Natural killer cell (primary cell): Measurements from ENCODE around the gene ACAT2. TPM values are rescaled to one million over a fixed set of nuclear protein-coding genes. Genes with fewer than 3 reads are reported as not detected.
"Not testable (repeated sequence)": the region's sequence is repeated elsewhere in the genome, so short reads cannot be mapped to it uniquely, and the experiment has no call there.

ENCODE experiments used
- ATAC-seq, 3 donors: fragments of 150-1000 bp in 2 of 3; fragments of 200-7000 bp in 1 of 3; cut with Tn5 transposase; 1 replicate in 1 of 3; 2 replicates in 2 of 3; pipeline ENCODE4 v1.10.0; 2021; ENCODE audit warnings: mild to moderate bottlenecking in 2 of 3, moderate library complexity in 2 of 3
- DNase-seq, 2 donors: peaks; one replicate each; pipeline versions ENCODE4 v3.0.0 to v3.0.0-alpha.2; 2013 to 2021; ENCODE audit warnings: mixed read lengths in 1 of 2
- H3K27ac ChIP-seq: one replicate; pipeline ENCODE4 v1.5.1; 2013; ENCODE audit warnings: mild to moderate bottlenecking, low read length
- H3K27me3 ChIP-seq: one replicate; pipeline ENCODE4 v1.6.1; 2013; ENCODE audit warnings: low read length; ENCODE audit not compliant: control insufficient read depth, insufficient read depth
- H3K36me3 ChIP-seq: one replicate; pipeline ENCODE4 v1.6.1; 2013; ENCODE audit warnings: low read length; ENCODE audit not compliant: control insufficient read depth, insufficient read depth
- H3K4me1 ChIP-seq: one replicate; pipeline ENCODE4 v1.6.1; 2013; ENCODE audit warnings: low read length; ENCODE audit not compliant: control insufficient read depth, insufficient read depth
- H3K4me3 ChIP-seq: one replicate; pipeline ENCODE4 v1.5.1; 2013; ENCODE audit warnings: low read length
- H3K9me3 ChIP-seq: one replicate; pipeline ENCODE4 v1.6.1; 2013; ENCODE audit warnings: low read length; ENCODE audit not compliant: control insufficient read depth, insufficient read depth
- H3K27ac Mint-ChIP-seq, 2 donors: one replicate each; pipeline ENCODE4 v1.8.0; 2022; ENCODE audit warnings: mild to moderate bottlenecking in 2 of 2, mixed read lengths in 2 of 2, moderate library complexity in 1 of 2
- H3K27me3 Mint-ChIP-seq, 2 donors: one replicate each; pipeline ENCODE4 v1.8.0; 2022; ENCODE audit warnings: low read depth in 2 of 2, mixed read lengths in 2 of 2
- H3K36me3 Mint-ChIP-seq: one replicate; pipeline ENCODE4 v1.8.0; 2022; ENCODE audit warnings: mixed read lengths
- H3K4me1 Mint-ChIP-seq, 2 donors: one replicate each; pipeline ENCODE4 v1.8.0; 2022; ENCODE audit warnings: mixed read lengths in 2 of 2
- H3K4me3 Mint-ChIP-seq: one replicate; pipeline ENCODE4 v1.8.0; 2022; ENCODE audit warnings: mild to moderate bottlenecking, moderate library complexity, mixed read lengths
- H3K9me3 Mint-ChIP-seq, 2 donors: one replicate each; pipeline ENCODE4 v1.8.0; 2022; ENCODE audit warnings: mixed read lengths in 2 of 2
- WGBS: methylation state at CpG from one replicate; pipeline ENCODE4 v1.1.7; 2013; ENCODE audit warnings: missing lambda C conversion rate; ENCODE audit not compliant: insufficient coverage; 5-methylcytosine and 5-hydroxymethylcytosine counted together
- intact Hi-C: fragments of 100-400 bp; cut with micrococcal nuclease; formaldehyde crosslinking; loops from one replicate; pipeline ENCODE4 v1.14.2; 2022
- total RNA-seq, 4 donors: library from RNA; stranded (reverse); fragments of 120-200 nt in 1 of 4; gene quantifications; one replicate each; pipeline versions ENCODE4 v1.2.3 to v1.2.4, GENCODE V29; 2013 to 2022
- TF ChIP-seq, protein P1 (sequence below): fragments of 200-600 bp; IDR thresholded peaks from one replicate; pipeline ENCODE4 v1.8.0; 2022; ENCODE audit warnings: antibody characterized with exemption

ACAT2 gene
- total RNA-seq, 3 donors from 2014 or later (not counting 1 experiment from before 2014, with no cell fraction given): 21.7 to 31.7 (median 26.5) TPM

DNA sequence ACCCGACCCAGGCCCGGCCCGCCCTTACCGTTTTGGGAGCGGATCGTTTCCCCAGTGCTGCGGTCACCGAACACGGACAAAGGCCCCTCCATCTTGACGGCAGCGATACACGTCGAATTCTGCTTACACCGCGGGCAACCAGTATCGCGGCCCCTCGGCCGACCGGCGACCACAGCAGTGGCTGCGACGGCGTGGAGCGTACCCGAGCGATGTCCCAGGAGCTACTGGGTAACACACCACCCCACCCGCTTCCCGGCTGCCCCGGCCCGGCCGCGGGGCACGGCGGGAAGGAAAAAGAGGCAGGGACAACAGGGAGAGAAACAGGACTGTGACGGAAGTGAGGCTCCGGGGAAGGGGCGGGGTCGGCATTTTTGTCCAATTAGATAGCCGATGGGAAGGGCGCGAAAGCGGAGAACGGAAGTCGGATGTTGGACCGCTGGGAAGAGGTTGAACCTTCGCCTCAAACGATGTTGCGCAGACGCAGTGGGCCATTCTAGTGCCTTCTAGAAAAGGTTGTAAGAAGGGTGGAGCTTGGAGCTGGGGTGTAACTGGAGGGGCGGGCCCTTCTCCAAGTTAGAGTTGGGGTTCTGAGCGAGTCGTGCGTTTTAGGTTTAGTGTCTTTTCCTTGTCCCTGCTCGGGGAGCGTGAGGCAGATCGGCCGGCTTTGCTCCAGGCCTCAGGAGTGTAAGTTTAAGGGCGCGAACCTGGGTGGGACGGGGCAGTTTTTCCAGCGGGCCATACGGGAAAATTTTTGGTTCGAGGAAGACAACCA lies 27.7 kb downstream of the ACAT2 start, which contains the start of gene TCP1:
TSS of gene TCP1 (minus strand) at position 226 of the 772 bp plus-strand sequence. CDS start at position 92, 134 bp downstream.
- peak within 1 kb of the TSS; percentile 90 for H3K27ac ChIP-seq
- no peaks in the 10 kb centered on the region for H3K27me3 ChIP-seq
- under 1% methylated on average over 64 of the region's 64 CpGs for WGBS
- TF ChIP-seq, protein P1, sequence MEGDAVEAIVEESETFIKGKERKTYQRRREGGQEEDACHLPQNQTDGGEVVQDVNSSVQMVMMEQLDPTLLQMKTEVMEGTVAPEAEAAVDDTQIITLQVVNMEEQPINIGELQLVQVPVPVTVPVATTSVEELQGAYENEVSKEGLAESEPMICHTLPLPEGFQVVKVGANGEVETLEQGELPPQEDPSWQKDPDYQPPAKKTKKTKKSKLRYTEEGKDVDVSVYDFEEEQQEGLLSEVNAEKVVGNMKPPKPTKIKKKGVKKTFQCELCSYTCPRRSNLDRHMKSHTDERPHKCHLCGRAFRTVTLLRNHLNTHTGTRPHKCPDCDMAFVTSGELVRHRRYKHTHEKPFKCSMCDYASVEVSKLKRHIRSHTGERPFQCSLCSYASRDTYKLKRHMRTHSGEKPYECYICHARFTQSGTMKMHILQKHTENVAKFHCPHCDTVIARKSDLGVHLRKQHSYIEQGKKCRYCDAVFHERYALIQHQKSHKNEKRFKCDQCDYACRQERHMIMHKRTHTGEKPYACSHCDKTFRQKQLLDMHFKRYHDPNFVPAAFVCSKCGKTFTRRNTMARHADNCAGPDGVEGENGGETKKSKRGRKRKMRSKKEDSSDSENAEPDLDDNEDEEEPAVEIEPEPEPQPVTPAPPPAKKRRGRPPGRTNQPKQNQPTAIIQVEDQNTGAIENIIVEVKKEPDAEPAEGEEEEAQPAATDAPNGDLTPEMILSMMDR: no peak
- Mint-ChIP-seq H3K9me3 (no peaks in the 10 kb centered on the region), H3K4me1 (peaks cover 52 to 60% of the 10 kb centered on the region in 2 donors), H3K27ac (peak within 1 kb of the TSS; percentile 95 to 98), H3K4me3 (peak within 1 kb of the TSS; percentile 99), H3K36me3 (peaks cover 10% of the 10 kb centered on the region), H3K27me3 (no peaks in the 10 kb centered on the region)
- H3K4me3 ChIP-seq: peak within 1 kb of the TSS; percentile 72
- intact Hi-C loops: loop anchor here (1.0 to 5.0 kb wide), 5 partner anchors 27 to 189 kb away; partner anchors contain the start of genes ACAT2 and SOD2
- peaks cover 47% of the 10 kb centered on the region for H3K36me3 ChIP-seq
- no peaks in the 10 kb centered on the region for H3K9me3 ChIP-seq
- peaks cover 25% of the 10 kb centered on the region for H3K4me1 ChIP-seq
- DNase-seq: peak; percentile 93 to 100
- ATAC-seq: peak; percentile 73 to 90 (median 80)

DNA sequence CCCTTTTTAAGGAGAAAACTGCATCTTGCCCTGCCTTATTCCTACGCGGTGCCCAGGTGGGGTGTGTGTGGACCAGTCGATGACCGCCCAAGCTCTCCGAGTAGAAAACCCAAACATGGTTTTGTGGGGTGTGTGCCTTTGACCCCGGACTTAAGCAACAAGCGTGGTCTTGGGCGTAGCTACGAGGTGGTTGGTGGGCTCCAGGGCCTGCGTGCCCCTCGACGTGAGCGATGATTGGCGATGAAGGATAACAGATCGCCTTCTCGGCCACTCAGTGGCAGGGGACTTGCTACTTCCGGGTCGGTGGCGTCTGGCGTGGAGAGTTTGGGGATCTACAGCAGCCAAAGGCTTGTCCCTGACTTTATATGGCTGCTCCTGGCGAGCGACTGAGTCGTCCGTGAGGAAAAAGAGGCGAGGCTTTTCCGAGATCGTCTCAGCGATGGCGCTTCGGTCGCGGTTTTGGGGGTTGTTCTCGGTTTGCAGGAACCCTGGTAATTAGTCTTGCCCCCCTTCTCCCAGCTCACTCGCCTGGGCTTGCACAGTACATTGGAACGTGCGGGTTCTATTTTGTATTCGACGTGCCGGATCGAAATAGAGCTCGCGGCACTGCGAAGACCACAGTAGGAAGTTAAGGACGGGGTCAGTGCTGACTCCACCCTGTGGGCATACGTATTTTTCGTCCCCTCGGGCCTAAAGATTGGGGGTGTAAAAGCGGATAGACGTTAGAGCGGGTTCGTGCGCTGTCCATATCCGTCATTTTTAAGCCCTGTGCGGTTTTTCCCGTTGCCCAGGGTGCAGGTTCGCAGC lies 28.5 kb downstream of the ACAT2 start, which contains the start of gene MRPL18:
TSS of gene MRPL18 (plus strand) at position 319 of the 807 bp plus-strand sequence. CDS start at position 440, 121 bp downstream.
- H3K4me3 Mint-ChIP-seq: peak within 1 kb of the TSS; percentile 99
- Histone ChIP-seq H3K27ac (peak within 1 kb of the TSS; percentile 90), H3K36me3 (peaks cover 42% of the 10 kb centered on the region), H3K4me3 (peak within 1 kb of the TSS; percentile 72), H3K4me1 (peaks cover 25% of the 10 kb centered on the region), H3K9me3 (no peaks in the 10 kb centered on the region), H3K27me3 (no peaks in the 10 kb centered on the region)
- no peaks in the 10 kb centered on the region for H3K9me3 Mint-ChIP-seq
- H3K27me3 Mint-ChIP-seq: no peaks in the 10 kb centered on the region
- DNase-seq (peak; percentile 81 to 96), ATAC-seq (peak; percentile 81 to 93 (median 84))
- H3K4me1 Mint-ChIP-seq: peaks cover 55 to 62% of the 10 kb centered on the region in 2 donors
- H3K36me3 Mint-ChIP-seq: peaks cover 13% of the 10 kb centered on the region
- intact Hi-C loops: loop anchor here (1.0 to 2.0 kb wide), 2 partner anchors 64 to 188 kb away; no protein-coding TSS in a partner anchor
- TF ChIP-seq, protein P1: no peak
- under 1% methylated on average over 56 of the region's 56 CpGs for WGBS
- H3K27ac Mint-ChIP-seq: peak within 1 kb of the TSS; percentile 95 to 98

DNA sequence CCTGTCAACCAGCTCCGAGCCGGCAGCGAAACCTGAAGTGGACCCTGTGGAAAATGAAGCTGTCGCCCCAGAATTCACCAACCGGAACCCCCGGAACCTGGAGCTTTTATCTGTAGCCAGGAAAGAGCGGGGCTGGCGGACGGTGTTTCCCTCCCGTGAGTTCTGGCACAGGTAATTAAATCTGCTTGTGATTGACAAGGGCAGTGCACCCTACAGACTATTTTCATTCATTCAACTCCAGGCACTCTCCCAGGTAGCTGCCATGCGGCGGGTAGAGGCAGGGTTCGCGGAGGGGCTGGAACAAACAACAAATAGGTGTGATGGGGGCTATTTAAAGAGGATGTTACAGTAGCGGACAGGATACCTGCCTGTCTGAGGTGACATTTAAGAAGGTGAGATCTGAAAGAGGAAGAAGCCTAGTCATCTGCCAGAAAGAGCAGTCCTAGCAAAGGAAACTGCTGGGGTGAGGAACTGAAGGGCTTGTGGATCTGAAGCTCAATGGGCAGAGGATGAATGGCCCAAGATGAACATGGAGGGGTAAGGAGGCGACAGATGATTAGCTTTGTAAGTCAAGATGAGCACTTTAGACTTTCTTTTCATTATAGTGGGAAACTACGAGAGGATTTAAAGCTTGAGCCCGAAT lies 29.2 kb downstream of the ACAT2 start:
- intact Hi-C loops: loop anchor here (1.0 to 2.0 kb wide), 2 partner anchors 65 to 188 kb away; no protein-coding TSS in a partner anchor
- Histone ChIP-seq H3K27me3 (no peaks in the 10 kb centered on the region), H3K9me3 (no peaks in the 10 kb centered on the region), H3K4me3 (peak overlapping the region; percentile 72), H3K27ac (peak overlapping the region; percentile 90), H3K36me3 (peaks cover 38% of the 10 kb centered on the region), H3K4me1 (peaks cover 25% of the 10 kb centered on the region)
- TF ChIP-seq, protein P1: no peak
- no peak for DNase-seq
- Mint-ChIP-seq H3K4me3 (peak overlapping the region; percentile 99), H3K27ac (peak overlapping the region; percentile 95 to 98), H3K36me3 (peaks cover 13% of the 10 kb centered on the region), H3K4me1 (peaks cover 55 to 62% of the 10 kb centered on the region in 2 donors), H3K9me3 (no peaks in the 10 kb centered on the region), H3K27me3 (no peaks in the 10 kb centered on the region)
- ATAC-seq: no peak
- 20% methylated on average over 18 of the region's 18 CpGs for WGBS

DNA sequence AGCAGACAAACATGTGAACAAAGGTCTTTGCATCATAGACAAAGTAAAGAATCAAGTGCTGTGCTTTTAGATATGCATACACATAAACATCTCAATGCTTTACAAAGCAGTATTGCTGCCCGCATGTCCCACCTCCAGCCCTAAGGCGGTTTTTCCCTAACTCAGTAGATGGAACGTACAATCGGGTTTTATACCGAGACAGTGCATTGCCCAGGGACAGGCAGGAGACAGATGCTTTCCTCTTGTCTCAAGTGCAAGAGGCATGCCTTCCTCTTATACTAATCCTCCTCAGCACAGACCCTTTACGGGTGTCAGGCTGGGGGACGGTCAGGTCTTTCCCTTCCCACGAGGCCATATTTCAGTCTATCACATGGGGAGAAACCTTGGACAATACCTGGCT lies 33.1 kb downstream of the ACAT2 start:
- DNase-seq, H3K4me3 Mint-ChIP-seq, H3K4me3 ChIP-seq, H3K9me3 ChIP-seq, intact Hi-C loops, H3K27me3 Mint-ChIP-seq, H3K9me3 Mint-ChIP-seq, H3K27me3 ChIP-seq, ATAC-seq, H3K27ac ChIP-seq: not testable (repeated sequence)
- H3K36me3 Mint-ChIP-seq: peaks cover 29% of the 10 kb centered on the region
- H3K27ac Mint-ChIP-seq: peak overlapping the region; percentile 6 to 36
- H3K4me1 Mint-ChIP-seq: peaks cover 24 to 33% of the 10 kb centered on the region in 2 donors
- peaks cover 56% of the 10 kb centered on the region for H3K36me3 ChIP-seq
- WGBS: 85% methylated on average over 8 of the region's 8 CpGs
- peaks cover 17% of the 10 kb centered on the region for H3K4me1 ChIP-seq
